ENCODE results near the gene SLC1A4.

Gene SLC1A4

DNA sequence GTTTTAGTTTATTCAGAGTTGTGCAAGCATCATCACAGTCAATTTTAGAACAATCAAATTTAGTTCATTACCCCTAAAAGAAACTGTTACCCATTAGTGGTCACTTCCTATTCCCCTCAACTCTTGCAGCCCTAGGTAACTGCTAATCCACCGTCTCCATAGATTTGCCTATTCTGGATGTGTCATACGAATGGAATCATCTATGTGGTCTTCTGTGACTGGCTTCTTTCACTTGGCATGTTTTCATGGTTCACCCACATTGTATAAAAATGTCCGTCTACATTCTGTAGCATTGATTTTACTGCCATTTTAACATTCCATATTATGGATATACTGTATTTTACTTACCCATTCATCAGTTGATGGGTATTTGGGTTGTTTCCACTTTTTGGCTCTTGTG lies 61.7 kb downstream of the SLC1A4 start:
- no peak for TF ChIP-seq REST (IDR thresholded peaks at IDR 0.05; ENCODE audit: insufficient read depth in 1 of 2, low read depth in 2 of 2, low read length in 2 of 2)
- TF ChIP-seq TAF1 (IDR thresholded peaks at IDR 0.05; ENCODE audit: borderline replicate concordance, insufficient read depth, low read length) = no peak
- TF ChIP-seq POLR2AphosphoS5 (IDR thresholded peaks at IDR 0.05; ENCODE audit: low read depth, low read length) = no peak

DNA sequence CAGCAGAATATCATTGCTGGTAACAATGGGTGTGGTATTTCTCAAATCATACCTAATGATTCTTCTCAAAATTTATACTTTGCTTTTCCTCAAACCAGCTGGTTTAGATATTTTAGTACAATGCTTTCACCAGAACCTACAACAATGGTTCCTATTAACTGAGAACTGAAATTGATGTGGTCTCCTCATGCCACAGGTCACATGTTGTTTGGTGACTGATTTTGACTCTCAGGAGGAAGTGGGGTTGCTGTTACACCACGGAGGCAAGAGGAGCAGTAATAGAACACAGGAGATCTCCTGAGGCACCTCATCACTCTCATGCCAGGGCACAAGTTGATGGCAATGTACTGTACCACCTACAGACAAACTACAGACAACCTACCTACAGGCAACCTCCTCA lies 64.0 kb downstream of the SLC1A4 start:
- no peak for TF ChIP-seq TAF1 (IDR thresholded peaks at IDR 0.05; ENCODE audit: borderline replicate concordance, insufficient read depth, low read length)
- no peak for TF ChIP-seq SIN3A (IDR thresholded peaks at IDR 0.05; ENCODE audit: borderline replicate concordance, insufficient read depth, low read length)
- no peak for TF ChIP-seq FOXP2 (optimal IDR thresholded peaks at IDR 0.05; ENCODE audit: borderline replicate concordance, extremely low read depth, extremely low read length, insufficient read depth)
- no peak for TF ChIP-seq POLR2AphosphoS5 (IDR thresholded peaks at IDR 0.05; ENCODE audit: low read depth, low read length)
- no peak for TF ChIP-seq REST (IDR thresholded peaks at IDR 0.05; ENCODE audit: insufficient read depth in 1 of 2, low read depth in 2 of 2, low read length in 2 of 2)

DNA sequence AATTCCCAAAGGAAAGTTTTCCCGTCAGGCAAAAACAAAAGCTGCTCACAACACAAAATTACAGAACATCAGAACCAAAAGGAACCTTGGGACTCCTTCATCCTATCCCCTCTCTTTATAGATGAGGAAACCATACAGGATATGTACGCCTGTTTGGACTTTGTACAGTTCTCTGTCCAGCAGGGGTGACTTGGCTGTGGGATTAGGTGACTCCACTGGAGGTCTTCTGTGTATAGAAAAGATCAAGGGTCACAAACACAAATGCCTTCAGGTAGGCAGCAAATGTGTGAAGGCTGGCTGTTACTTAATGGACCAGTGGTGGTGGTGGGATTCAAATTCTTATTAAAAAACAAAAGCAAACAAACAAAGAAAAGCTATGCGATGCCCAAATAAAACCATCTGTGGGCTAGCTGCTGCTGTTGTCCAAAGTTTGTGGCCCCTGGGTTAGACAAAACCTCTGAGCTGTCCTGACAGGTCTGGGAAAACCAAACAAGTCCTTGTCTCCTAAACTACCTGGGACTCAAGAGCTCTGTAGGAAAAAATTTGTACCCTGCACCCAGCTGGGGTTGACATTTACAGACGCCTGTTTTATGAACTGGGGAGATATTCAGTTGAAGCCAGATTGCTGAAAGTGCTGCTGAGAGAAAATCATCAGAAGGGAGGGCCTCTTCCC lies 65.7 kb downstream of the SLC1A4 start:
- TF ChIP-seq POLR2AphosphoS5 (IDR thresholded peaks at IDR 0.05; ENCODE audit: low read depth, low read length) (no peak), REST (IDR thresholded peaks at IDR 0.05; ENCODE audit: insufficient read depth in 1 of 2, low read depth in 2 of 2, low read length in 2 of 2) (no peak), FOXP2 (optimal IDR thresholded peaks at IDR 0.05; ENCODE audit: borderline replicate concordance, extremely low read depth, extremely low read length, insufficient read depth) (no peak), TAF1 (IDR thresholded peaks at IDR 0.05; ENCODE audit: borderline replicate concordance, insufficient read depth, low read length) (no peak)

GRCh38 chr2:65055422-65056214 lies 66.4 kb downstream of the SLC1A4 start:
- no peak; the same call in 1 of the 2 replicates for TF ChIP-seq SIN3A (IDR thresholded peaks at IDR 0.05; ENCODE audit: borderline replicate concordance, insufficient read depth, low read length)
- TF ChIP-seq TAF1 (IDR thresholded peaks at IDR 0.05; ENCODE audit: borderline replicate concordance, insufficient read depth, low read length) = no peak
- no peak for TF ChIP-seq REST (IDR thresholded peaks at IDR 0.05; ENCODE audit: insufficient read depth in 1 of 2, low read depth in 2 of 2, low read length in 2 of 2)
- no peak for TF ChIP-seq POLR2AphosphoS5 (IDR thresholded peaks at IDR 0.05; ENCODE audit: low read depth, low read length)
- no peak for TF ChIP-seq FOXP2 (optimal IDR thresholded peaks at IDR 0.05; ENCODE audit: borderline replicate concordance, extremely low read depth, extremely low read length, insufficient read depth)
